Liver (tissue), 9 donors: ENCODE measurements around the gene ARFGAP2. TPM values are rescaled to one million over a fixed set of nuclear protein-coding genes. Genes with fewer than 3 reads are reported as not detected.
A peak's percentile ranks its signal among the peaks of the same experiment; 100 is the strongest.
"Not testable (repeated sequence)": the region's sequence is repeated elsewhere in the genome, so short reads cannot be mapped to it uniquely, and the experiment has no call there.

Experiments
- DNase-seq: peaks from one replicate; pipeline ENCODE4 v3.0.0-alpha.2; 2017; ENCODE audit warnings: low spot score
- H3K27ac ChIP-seq, 2 donors: one replicate each; pipeline ENCODE4 v1.7.0; 2013; ENCODE audit warnings: inconsistent platforms in 2 of 2, low read length in 2 of 2, control low read depth in 1 of 2, low read depth in 1 of 2, mild to moderate bottlenecking in 1 of 2
- H3K27me3 ChIP-seq, 4 donors: one replicate each; pipeline versions ENCODE4 v1.6.1 to v1.7.0; 2013; ENCODE audit warnings: low read length in 3 of 4, inconsistent platforms in 1 of 4, mild to moderate bottlenecking in 1 of 4, moderate library complexity in 1 of 4; ENCODE audit not compliant: control insufficient read depth in 4 of 4, insufficient read depth in 4 of 4
- H3K36me3 ChIP-seq, 4 donors: one replicate each; pipeline versions ENCODE4 v1.6.1 to v1.7.0; 2013; ENCODE audit warnings: low read length in 3 of 4, mild to moderate bottlenecking in 3 of 4, low read depth in 1 of 4, moderate library complexity in 1 of 4; ENCODE audit not compliant: control insufficient read depth in 4 of 4, insufficient read depth in 3 of 4
- H3K4me1 ChIP-seq, 4 donors: one replicate each; pipeline versions ENCODE4 v1.6.1 to v1.7.0; 2013; ENCODE audit warnings: low read length in 3 of 4, mild to moderate bottlenecking in 3 of 4, moderate library complexity in 1 of 4; ENCODE audit not compliant: control insufficient read depth in 4 of 4, insufficient read depth in 4 of 4
- H3K4me3 ChIP-seq, 3 donors: one replicate each; pipeline versions ENCODE4 v1.6.1 to v1.7.0; 2013; ENCODE audit warnings: low read length in 3 of 3, control low read depth in 1 of 3, low read depth in 1 of 3, mild to moderate bottlenecking in 1 of 3
- H3K9ac ChIP-seq, 2 donors: one replicate each; pipeline ENCODE4 v1.7.0; 2013; ENCODE audit warnings: low read length in 2 of 2, mild to moderate bottlenecking in 2 of 2, moderate library complexity in 2 of 2, control low read depth in 1 of 2, low read depth in 1 of 2
- H3K9me3 ChIP-seq, 4 donors: one replicate each; pipeline versions ENCODE4 v1.6.1 to v1.7.0; 2013; ENCODE audit warnings: low read length in 3 of 4; ENCODE audit not compliant: control insufficient read depth in 4 of 4
- EGR1 ChIP-seq, 2 donors: IDR thresholded peaks; 2 replicates each; pipeline ENCODE4 v1.6.1; 2016 to 2018; ENCODE audit warnings: antibody characterized with exemption in 2 of 2, low read depth in 2 of 2
- FOXA2 ChIP-seq: IDR thresholded peaks from 2 replicates; pipeline ENCODE4 v1.6.1; 2016; ENCODE audit warnings: antibody characterized with exemption
- HNF4A ChIP-seq, 2 donors: conservative IDR thresholded peaks; 2 replicates each; pipeline ENCODE4 v1.6.1; 2016; ENCODE audit warnings: antibody characterized with exemption in 2 of 2, mild to moderate bottlenecking in 2 of 2
- JUND ChIP-seq, 2 donors: IDR thresholded peaks; 2 replicates each; pipeline ENCODE4 v1.6.1; 2016; ENCODE audit warnings: antibody characterized with exemption in 2 of 2
- MAX ChIP-seq: IDR thresholded peaks from 2 replicates; pipeline ENCODE4 v1.6.1; 2016; ENCODE audit warnings: antibody characterized with exemption
- NR2F2 ChIP-seq: IDR thresholded peaks from 2 replicates; pipeline ENCODE4 v1.6.1; 2016; ENCODE audit warnings: antibody characterized with exemption
- REST ChIP-seq: IDR thresholded peaks from 2 replicates; pipeline ENCODE4 v1.6.1; 2016; ENCODE audit warnings: antibody characterized with exemption, mild to moderate bottlenecking
- RXRA ChIP-seq, 2 donors: IDR thresholded peaks; 2 replicates each; pipeline ENCODE4 v1.6.1; 2017 to 2018; ENCODE audit warnings: antibody characterized with exemption in 2 of 2, mild to moderate bottlenecking in 1 of 2
- SP1 ChIP-seq: IDR thresholded peaks from 2 replicates; pipeline ENCODE4 v1.6.1; 2018; ENCODE audit warnings: antibody characterized with exemption, mild to moderate bottlenecking
- TAF1 ChIP-seq: conservative IDR thresholded peaks from 2 replicates; pipeline ENCODE4 v1.6.1; 2016; ENCODE audit warnings: antibody characterized with exemption, mild to moderate bottlenecking
- YY1 ChIP-seq: IDR thresholded peaks from 2 replicates; pipeline ENCODE4 v1.6.1; 2016; ENCODE audit warnings: antibody characterized with exemption, mild to moderate bottlenecking
- ZBTB33 ChIP-seq: IDR thresholded peaks from 2 replicates; pipeline ENCODE4 v1.6.1; 2016; ENCODE audit warnings: antibody characterized with exemption
- WGBS: extraction: QIAGEN DNeasy Blood & Tissue Kit; methylation state at CpG from one replicate; pipeline ENCODE4 v1.1.7; 2013; 5-methylcytosine and 5-hydroxymethylcytosine counted together
- polyA plus RNA-seq, 2 donors: library from polyadenylated mRNA; stranded (reverse) in 1 of 2; unstranded in 1 of 2; fragments of 200-250 nt in 1 of 2; fragments of >200 nt in 1 of 2; fragmentation: Nextera tagmentation in 1 of 2; extraction: Ambion mirVana in 1 of 2; gene quantifications; one replicate each; pipeline versions ENCODE4 v1.2.1 to v1.2.3, GENCODE V29; 2013 to 2015
- total RNA-seq, 2 donors: library from RNA; depleted of rRNA; stranded (reverse); fragments of >200 nt; gene quantifications; one replicate each; pipeline ENCODE4 v1.2.3, GENCODE V29; 2014
- donor health status: healthy.
- donor health status: healthy.
- donor health status: healthy.
- donor health status: healthy.
- donor health status: healthy.

ARFGAP2 gene
- total and polyA plus RNA-seq, 4 donors = 37.3 to 163 (median 53.0) TPM

- H3K27me3 ChIP-seq = no peaks in the 10 kb centered on the region
- H3K27ac ChIP-seq = peak overlapping the region in 1 of 2 donors; percentile 50
- peaks cover 0 to 2% (median 0%) of the 10 kb centered on the region in 4 donors for H3K4me1 ChIP-seq
- no peaks in the 10 kb centered on the region for H3K9me3 ChIP-seq
- 49% methylated on average over 5 of the region's 5 CpGs for WGBS
- no peak for TF ChIP-seq EGR1 (IDR thresholded peaks at IDR 0.05; ENCODE audit: low read depth in 2 of 2)
- TF ChIP-seq NR2F2 = no peak
- no peak for TF ChIP-seq TAF1
- TF ChIP-seq MAX = peak; percentile 43
- no peak for TF ChIP-seq REST
- peak; percentile 41 for TF ChIP-seq YY1
- TF ChIP-seq ZBTB33 = no peak
- no peak overlapping the region for H3K4me3 ChIP-seq
- no peaks in the 10 kb centered on the region for H3K36me3 ChIP-seq
- H3K9ac ChIP-seq = no peak overlapping the region
- no peak for DNase-seq
Measured at GRCh38 chr11:47208628-47209027, 31.9 kb upstream of the ARFGAP2 start.

- not testable (repeated sequence) for H3K9me3 ChIP-seq, H3K36me3 ChIP-seq, H3K9ac ChIP-seq, H3K27me3 ChIP-seq, DNase-seq, H3K4me3 ChIP-seq, H3K4me1 ChIP-seq, H3K27ac ChIP-seq
- 79% methylated on average over 13 of the region's 13 CpGs for WGBS
Measured at GRCh38 chr11:47208008-47208552, 31.4 kb upstream of the ARFGAP2 start.

- no peak for TF ChIP-seq RXRA (IDR thresholded peaks at IDR 0.05)
- TF ChIP-seq SP1 = no peak
- no peak for TF ChIP-seq HNF4A (conservative IDR thresholded peaks at IDR 0.05)
- no peak for TF ChIP-seq FOXA2
- TF ChIP-seq JUND (IDR thresholded peaks at IDR 0.05) = no peak
- no peak overlapping the region for H3K27ac ChIP-seq
- no peaks in the 10 kb centered on the region for H3K9me3 ChIP-seq
- no peaks in the 10 kb centered on the region for H3K27me3 ChIP-seq
- no peak for DNase-seq
- H3K4me3 ChIP-seq = no peak overlapping the region
- no peaks in the 10 kb centered on the region for H3K4me1 ChIP-seq
- no peaks in the 10 kb centered on the region for H3K36me3 ChIP-seq
- no peak overlapping the region for H3K9ac ChIP-seq
- WGBS = 91% methylated on average over 6 of the region's 6 CpGs
Measured at GRCh38 chr11:47207459-47207858, 30.8 kb upstream of the ARFGAP2 start.

GRCh38 chr11:47206577-47206976 is 29.9 kb upstream of the ARFGAP2 start:
- not testable (repeated sequence) for DNase-seq, H3K36me3 ChIP-seq, H3K27ac ChIP-seq, H3K27me3 ChIP-seq, H3K9me3 ChIP-seq, H3K4me3 ChIP-seq, H3K9ac ChIP-seq, H3K4me1 ChIP-seq
- WGBS = 96% methylated on average over 5 of the region's 5 CpGs
